Immature natural killer cell (primary cell): Measurements from ENCODE around the gene PRR23B. TPM values are rescaled to one million over a fixed set of nuclear protein-coding genes. Genes with fewer than 3 reads are reported as not detected.
A peak's percentile ranks its signal among the peaks of the same experiment; 100 is the strongest.

Experiments
- DNase-seq, 3 donors: peaks; one replicate each; pipeline ENCODE4 v3.0.0; 2022; ENCODE audit warnings: mixed read lengths in 1 of 3
- H3K27ac Mint-ChIP-seq, 6 donors: one replicate each; pipeline ENCODE4 v1.8.0; 2020; ENCODE audit warnings: mixed read lengths in 6 of 6, mild to moderate bottlenecking in 5 of 6, inconsistent platforms in 4 of 6, moderate library complexity in 3 of 6
- H3K27me3 Mint-ChIP-seq, 3 donors: one replicate each; pipeline ENCODE4 v1.8.0; 2020 to 2021; ENCODE audit warnings: low read depth in 3 of 3, mild to moderate bottlenecking in 3 of 3, mixed read lengths in 3 of 3, moderate library complexity in 3 of 3, inconsistent platforms in 1 of 3
- H3K36me3 Mint-ChIP-seq, 3 donors: one replicate each; pipeline ENCODE4 v1.8.0; 2020; ENCODE audit warnings: mixed read lengths in 3 of 3, inconsistent platforms in 2 of 3, mild to moderate bottlenecking in 2 of 3
- H3K4me1 Mint-ChIP-seq, 2 donors: one replicate each; pipeline ENCODE4 v1.8.0; 2020; ENCODE audit warnings: inconsistent platforms in 2 of 2, mild to moderate bottlenecking in 2 of 2, mixed read lengths in 2 of 2, moderate library complexity in 1 of 2
- H3K4me3 Mint-ChIP-seq, 5 donors: one replicate each; pipeline ENCODE4 v1.8.0; 2020; ENCODE audit warnings: mild to moderate bottlenecking in 5 of 5, mixed read lengths in 5 of 5, inconsistent platforms in 3 of 5, moderate library complexity in 3 of 5
- H3K9me3 Mint-ChIP-seq, 6 donors: one replicate each; pipeline ENCODE4 v1.8.0; 2020; ENCODE audit warnings: mild to moderate bottlenecking in 6 of 6, mixed read lengths in 6 of 6, inconsistent platforms in 4 of 6, moderate library complexity in 3 of 6
- polyA plus RNA-seq, 3 donors: library from polyadenylated mRNA; unstranded; fragments of 300-500 nt; fragmentation: Illumina TruSeq; gene quantifications; one replicate each; pipeline ENCODE4 v1.2.3, GENCODE V29; 2021

The PRR23B gene
- polyA plus RNA-seq, 3 donors from 2014 or later = not detected

GRCh38 chr3:139006051-139006716 is 14.5 kb downstream of the PRR23B start, which contains the start of gene PRR23A:
Gene PRR23A, minus strand, starts transcription at chr3:139006268. Its CDS starts 0 bp downstream, at chr3:139006268.
- DNase-seq = no peak
- Mint-ChIP-seq H3K36me3 (peaks cover 0 to 3% (median 0%) of the 10 kb centered on the region in 3 donors), H3K9me3 (peaks cover 0 to 27% (median 11%) of the 10 kb centered on the region in 6 donors), H3K27me3 (peaks cover 1 to 6% (median 1%) of the 10 kb centered on the region in 3 donors), H3K4me1 (no peaks in the 10 kb centered on the region), H3K27ac (no peak within 1 kb of the TSS), H3K4me3 (no peak within 1 kb of the TSS)

- Mint-ChIP-seq H3K4me1 (no peaks in the 10 kb centered on the region), H3K9me3 (peaks cover 0 to 32% (median 13%) of the 10 kb centered on the region in 6 donors), H3K27ac (no peak overlapping the region), H3K36me3 (peaks cover 0 to 3% (median 0%) of the 10 kb centered on the region in 3 donors), H3K4me3 (no peak overlapping the region), H3K27me3 (peaks cover 1 to 6% (median 4%) of the 10 kb centered on the region in 3 donors)
- DNase-seq = no peak
These were observed 15.3 kb downstream of the PRR23B start for GRCh38 chr3:139005356-139005993.

GRCh38 chr3:138995706-138996105 is 25.0 kb downstream of the PRR23B start:
- Mint-ChIP-seq H3K27ac (no peak overlapping the region), H3K4me3 (no peak overlapping the region), H3K4me1 (no peaks in the 10 kb centered on the region), H3K36me3 (no peaks in the 10 kb centered on the region), H3K9me3 (peaks cover 0 to 3% (median under 1%) of the 10 kb centered on the region in 6 donors), H3K27me3 (peaks cover 5 to 13% (median 6%) of the 10 kb centered on the region in 3 donors)
- DNase-seq = no peak

- peaks cover 0 to 2% (median 0%) of the 10 kb centered on the region in 6 donors for H3K9me3 Mint-ChIP-seq
- DNase-seq = no peak
- no peak overlapping the region for H3K27ac Mint-ChIP-seq
- H3K36me3 Mint-ChIP-seq = no peaks in the 10 kb centered on the region
- H3K27me3 Mint-ChIP-seq = peaks cover 0 to 2% (median 2%) of the 10 kb centered on the region in 3 donors
- H3K4me1 Mint-ChIP-seq = no peaks in the 10 kb centered on the region
- no peak overlapping the region for H3K4me3 Mint-ChIP-seq
These were observed 33.5 kb downstream of the PRR23B start for GRCh38 chr3:138987181-138987580.

- Mint-ChIP-seq H3K9me3 (peaks cover 0 to 2% (median 0%) of the 10 kb centered on the region in 6 donors), H3K27ac (no peak overlapping the region), H3K4me3 (no peak overlapping the region), H3K36me3 (no peaks in the 10 kb centered on the region), H3K4me1 (no peaks in the 10 kb centered on the region), H3K27me3 (peaks cover 0 to 2% (median 2%) of the 10 kb centered on the region in 3 donors)
- no peak for DNase-seq
These were observed 34.8 kb downstream of the PRR23B start for GRCh38 chr3:138985932-138986331.

GRCh38 chr3:138984816-138985215 is 35.9 kb downstream of the PRR23B start:
- Mint-ChIP-seq H3K4me3 (no peak overlapping the region), H3K27ac (no peak overlapping the region), H3K36me3 (no peaks in the 10 kb centered on the region), H3K9me3 (peaks cover 0 to 2% (median 0%) of the 10 kb centered on the region in 6 donors), H3K27me3 (peaks cover 0 to 2% (median 2%) of the 10 kb centered on the region in 3 donors), H3K4me1 (no peaks in the 10 kb centered on the region)
- DNase-seq = no peak

- no peaks in the 10 kb centered on the region for H3K36me3 Mint-ChIP-seq
- peaks cover 0 to 8% (median 0%) of the 10 kb centered on the region in 3 donors for H3K27me3 Mint-ChIP-seq
- DNase-seq = no peak
- H3K4me1 Mint-ChIP-seq = no peaks in the 10 kb centered on the region
- no peak overlapping the region for H3K27ac Mint-ChIP-seq
- H3K4me3 Mint-ChIP-seq = no peak overlapping the region
- peaks cover 0 to 1% (median 0%) of the 10 kb centered on the region in 6 donors for H3K9me3 Mint-ChIP-seq
These were observed 44.7 kb downstream of the PRR23B start for GRCh38 chr3:138976047-138976446.

- no peak for DNase-seq
- Mint-ChIP-seq H3K27me3 (peaks cover 0 to 10% (median 0%) of the 10 kb centered on the region in 3 donors), H3K4me3 (no peak overlapping the region), H3K4me1 (no peaks in the 10 kb centered on the region), H3K36me3 (no peaks in the 10 kb centered on the region), H3K27ac (no peak overlapping the region), H3K9me3 (peaks cover 0 to 1% (median 0%) of the 10 kb centered on the region in 6 donors)
These were observed 45.4 kb downstream of the PRR23B start for GRCh38 chr3:138975351-138975750.

- DNase-seq = no peak
- H3K27me3 Mint-ChIP-seq = peaks cover 0 to 15% (median 2%) of the 10 kb centered on the region in 3 donors
- no peaks in the 10 kb centered on the region for H3K4me1 Mint-ChIP-seq
- no peak overlapping the region for H3K4me3 Mint-ChIP-seq
- no peaks in the 10 kb centered on the region for H3K36me3 Mint-ChIP-seq
- H3K27ac Mint-ChIP-seq = no peak overlapping the region
- H3K9me3 Mint-ChIP-seq = peaks cover 0 to 1% (median 0%) of the 10 kb centered on the region in 6 donors
These were observed 46.3 kb downstream of the PRR23B start for GRCh38 chr3:138974462-138974861.

GRCh38 chr3:138972941-138973340 is 47.8 kb downstream of the PRR23B start:
- H3K9me3 Mint-ChIP-seq = peaks cover 0 to 1% (median 0%) of the 10 kb centered on the region in 6 donors
- H3K4me3 Mint-ChIP-seq = no peak overlapping the region
- DNase-seq = no peak
- H3K27me3 Mint-ChIP-seq = peaks cover 0 to 12% (median 2%) of the 10 kb centered on the region in 3 donors
- no peaks in the 10 kb centered on the region for H3K4me1 Mint-ChIP-seq
- H3K36me3 Mint-ChIP-seq = no peaks in the 10 kb centered on the region
- H3K27ac Mint-ChIP-seq = no peak overlapping the region

GRCh38 chr3:138971766-138972320 is 48.9 kb downstream of the PRR23B start:
- Mint-ChIP-seq H3K9me3 (peaks cover 0 to 1% (median 0%) of the 10 kb centered on the region in 6 donors), H3K4me3 (no peak overlapping the region), H3K36me3 (no peaks in the 10 kb centered on the region), H3K27me3 (peaks cover 1 to 14% (median 2%) of the 10 kb centered on the region in 3 donors), H3K27ac (peak overlapping the region in 1 of 6 donors; percentile 18), H3K4me1 (no peaks in the 10 kb centered on the region)
- DNase-seq = no peak
